NCI-H2227 (cell line): Measurements from ENCODE around the gene CAMK4.
A peak's percentile ranks its signal among the peaks of the same experiment; 100 is the strongest.

Experiments used
- DNase-seq: peaks from one replicate; lab custom pipeline; 2025; ENCODE audit not compliant: unreplicated experiment; lab: John Stamatoyannopoulos, UW

The CAMK4 gene

DNA sequence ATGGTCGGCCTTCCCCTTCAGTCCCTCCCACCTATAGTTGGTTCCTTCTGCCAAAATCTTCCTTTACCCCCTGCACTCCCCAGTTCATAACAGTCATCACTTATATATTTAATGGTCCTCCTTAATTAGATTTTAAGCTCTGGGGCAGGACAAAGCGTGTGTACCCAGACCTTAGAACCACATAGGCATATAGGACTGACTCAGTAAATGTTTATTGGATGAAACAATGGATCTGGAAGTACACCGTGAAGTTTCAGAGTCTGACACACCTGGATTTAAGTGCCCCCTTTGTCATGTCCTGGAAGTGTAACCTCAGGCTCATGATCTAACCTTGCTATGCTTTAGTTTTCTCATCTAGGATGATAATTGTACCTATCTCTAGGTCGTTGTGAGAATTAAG, 256.2 kb downstream of the CAMK4 start:
- no peak for DNase-seq

GRCh38 chr5:111486055-111486454, 261.9 kb downstream of the CAMK4 start:
- DNase-seq = no peak

- no peak for DNase-seq
Observed at GRCh38 chr5:111486926-111487325, 262.7 kb downstream of the CAMK4 start.

DNA sequence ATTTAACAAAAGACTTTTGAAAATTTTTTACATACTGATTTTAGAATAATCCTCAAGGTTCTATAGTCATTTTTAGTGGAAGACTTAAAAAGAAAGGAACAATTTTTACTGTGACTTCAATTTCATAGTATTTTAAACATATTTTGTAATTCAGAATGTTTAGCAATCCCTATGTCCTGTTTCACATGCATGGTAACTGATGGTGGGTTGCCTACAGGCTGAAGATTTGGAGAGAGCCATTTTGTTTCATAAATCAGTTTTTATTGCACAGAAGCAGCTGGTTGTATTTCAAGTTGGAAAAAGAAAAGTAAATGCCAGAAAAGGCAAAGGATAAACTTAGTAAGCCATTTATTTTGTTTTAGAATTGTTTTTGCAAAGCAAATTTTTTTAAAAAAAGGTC, 264.2 kb downstream of the CAMK4 start:
- DNase-seq = no peak

- DNase-seq = no peak
Observed at GRCh38 chr5:111493031-111493430, 268.8 kb downstream of the CAMK4 start.

GRCh38 chr5:111494355-111494999, 270.3 kb downstream of the CAMK4 start:
- DNase-seq = no peak

DNA sequence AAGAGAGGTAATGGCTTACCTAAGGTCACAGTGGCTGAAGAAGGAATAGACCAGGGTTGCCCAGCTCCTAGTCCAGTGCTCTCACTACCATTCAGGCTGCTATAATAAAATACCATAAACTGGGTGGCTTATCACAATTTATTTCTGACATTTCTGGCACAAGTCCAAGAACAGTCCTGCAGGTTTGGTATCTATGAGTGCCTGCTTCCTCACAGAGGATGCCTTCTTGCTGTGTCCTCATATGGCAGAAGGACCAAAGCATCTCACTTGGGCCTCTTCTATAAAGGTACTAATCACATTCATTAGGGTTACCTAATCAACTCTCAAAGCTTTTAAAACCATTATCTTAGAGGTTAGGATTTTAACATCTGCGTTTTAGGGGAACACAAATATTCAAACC, 271.0 kb downstream of the CAMK4 start:
- DNase-seq = peak; percentile 6

DNA sequence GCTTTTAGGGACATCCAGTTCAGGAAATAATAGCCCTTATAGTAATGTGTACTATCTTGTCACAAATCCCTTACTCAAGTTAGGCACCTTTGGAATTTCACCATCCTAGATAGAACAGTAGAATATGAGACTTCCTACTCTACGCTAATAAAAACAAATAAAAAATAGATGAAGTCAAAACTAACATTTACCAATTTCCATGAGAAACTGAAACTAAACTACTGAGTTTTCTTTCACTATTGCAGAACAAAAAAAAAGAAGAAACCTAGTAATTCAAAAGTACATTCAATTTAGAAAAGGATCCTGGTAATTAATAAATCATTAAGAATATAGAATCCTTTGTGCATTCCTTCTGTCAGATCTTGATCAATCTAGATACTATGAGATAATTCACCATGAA, 274.2 kb downstream of the CAMK4 start:
- no peak for DNase-seq

GRCh38 chr5:111502956-111503355, 278.8 kb downstream of the CAMK4 start:
- DNase-seq = no peak

GRCh38 chr5:111505096-111505495, 280.9 kb downstream of the CAMK4 start:
- DNase-seq = no peak

DNA sequence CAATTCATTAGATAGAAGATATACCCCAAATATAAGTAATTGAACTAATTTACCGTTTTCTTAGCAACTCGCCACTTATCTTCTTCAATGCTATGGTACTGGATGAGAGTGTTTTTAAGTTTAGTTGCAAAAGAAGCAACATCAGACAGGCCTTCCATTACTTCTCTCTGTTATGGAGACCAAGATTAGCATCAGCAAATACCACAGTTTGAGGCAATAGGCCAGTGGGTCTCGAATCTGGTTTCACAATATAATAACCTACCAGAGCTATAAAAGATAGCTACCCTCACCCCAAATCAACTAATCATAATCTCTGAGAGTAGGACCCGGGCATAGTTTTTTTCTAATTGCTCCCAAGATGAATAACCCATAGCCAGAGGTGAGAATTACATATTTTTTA, 283.1 kb downstream of the CAMK4 start:
- no peak for DNase-seq

- no peak for DNase-seq
Observed at GRCh38 chr5:111509119-111509518, 284.9 kb downstream of the CAMK4 start.

GRCh38 chr5:111511174-111511830, 287.1 kb downstream of the CAMK4 start:
- no peak for DNase-seq

DNA sequence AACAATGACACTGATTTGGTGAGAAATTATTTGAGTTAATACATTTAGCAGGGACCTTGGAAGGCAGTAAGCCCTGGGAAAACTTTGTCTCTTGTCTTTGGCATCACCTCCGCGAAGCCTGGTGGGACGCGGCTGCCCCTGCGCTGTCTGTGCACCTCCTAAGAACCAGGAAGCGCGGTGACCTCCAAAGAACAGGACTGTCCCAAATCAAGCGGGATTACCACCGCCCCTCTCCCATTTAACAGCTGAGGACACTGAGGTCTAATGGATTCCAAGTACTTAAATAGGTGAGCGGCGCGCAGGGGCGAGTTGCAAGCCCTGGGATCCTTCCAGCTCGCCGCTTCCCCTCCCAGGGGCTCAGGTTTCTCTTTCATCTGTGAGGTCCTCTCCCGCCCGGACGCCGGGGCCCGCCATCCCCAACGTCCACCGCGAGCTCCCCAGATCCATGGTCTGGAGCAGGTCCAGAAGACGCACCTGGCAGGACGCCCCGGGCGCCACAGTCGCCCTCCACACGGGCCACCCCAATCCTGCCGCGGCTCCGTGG, 287.7 kb downstream of the CAMK4 start:
- peak; percentile 47 for DNase-seq

GRCh38 chr5:111512375-111513130, 288.4 kb downstream of the CAMK4 start, which contains the start of gene STARD4:
TSS of gene STARD4 (minus strand) at chr5:111512535. CDS start at chr5:111507433, 5,102 bp downstream.
- DNase-seq = peak; percentile 94

GRCh38 chr5:111513131-111513520, 288.9 kb downstream of the CAMK4 start:
- no peak for DNase-seq

DNA sequence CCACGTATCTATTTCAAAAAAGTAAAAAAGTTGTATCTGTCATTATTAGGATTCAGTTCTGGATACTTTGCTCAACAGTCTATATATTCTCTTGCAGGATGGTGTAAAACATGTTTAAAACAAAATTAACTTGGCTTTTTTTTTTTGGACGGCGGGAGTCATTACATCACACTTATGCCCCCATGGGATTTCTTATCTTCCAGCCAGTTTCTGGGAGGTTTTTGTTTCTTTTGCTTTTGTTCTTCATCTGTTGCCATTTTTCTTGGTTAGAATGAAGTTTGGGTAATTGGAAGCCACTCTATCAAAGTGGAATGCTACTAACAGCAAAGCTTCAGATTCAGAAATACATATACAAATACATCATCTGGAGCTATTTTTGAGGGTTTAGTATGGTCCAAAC, 289.9 kb downstream of the CAMK4 start:
- no peak for DNase-seq

DNA sequence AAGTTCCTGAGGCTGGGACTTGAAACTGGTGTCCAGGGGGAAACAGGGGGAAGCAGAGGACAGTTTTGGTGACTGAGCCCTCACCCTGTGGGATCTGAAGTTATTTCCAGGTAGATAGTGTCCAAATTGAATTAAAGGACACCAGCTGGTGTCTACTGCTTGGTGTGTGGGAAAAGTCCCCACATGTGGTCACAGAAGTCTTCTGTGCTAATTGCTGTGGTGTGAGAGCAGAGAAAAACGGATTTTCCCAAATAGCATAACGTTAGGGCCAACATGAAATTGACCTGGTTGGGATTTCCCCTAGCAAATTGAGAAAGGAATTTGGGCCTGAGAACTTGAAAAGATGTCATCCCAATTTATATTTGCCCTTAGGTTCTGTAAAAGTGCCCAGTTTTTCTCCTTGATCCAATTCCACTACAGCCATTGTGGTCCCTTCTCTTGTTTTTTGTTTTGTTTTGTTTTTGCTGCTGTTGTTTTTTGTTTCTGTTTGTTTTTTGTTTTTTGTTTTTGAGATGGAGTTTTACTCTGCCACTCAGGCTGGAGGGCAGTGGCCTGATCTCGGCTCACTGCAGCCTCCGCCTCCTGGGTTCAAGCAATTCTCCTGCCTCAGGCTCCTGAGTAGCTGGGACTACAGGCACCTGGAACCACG, 293.8 kb downstream of the CAMK4 start:
- no peak for DNase-seq

GRCh38 chr5:111518777-111519176, 294.6 kb downstream of the CAMK4 start:
- DNase-seq = no peak

DNA sequence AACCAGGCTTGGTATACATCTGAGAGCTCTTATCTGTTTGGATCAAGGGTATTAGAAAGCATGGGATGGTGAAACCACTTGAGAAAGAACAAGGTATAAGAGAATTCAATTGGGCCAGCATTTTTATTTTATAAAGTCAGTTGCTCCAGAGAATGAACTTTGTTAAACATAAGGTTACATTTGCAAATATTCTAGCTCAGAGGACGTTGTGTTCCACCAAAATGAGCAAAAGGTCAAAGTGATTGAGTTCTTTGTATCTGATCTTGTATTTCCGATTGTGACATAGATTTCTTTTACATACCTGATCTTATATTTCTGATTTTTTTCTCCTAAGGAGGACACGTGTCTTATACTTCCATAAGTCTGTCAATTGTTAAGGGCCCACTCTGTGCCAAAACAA, 296.7 kb downstream of the CAMK4 start:
- DNase-seq = no peak

DNA sequence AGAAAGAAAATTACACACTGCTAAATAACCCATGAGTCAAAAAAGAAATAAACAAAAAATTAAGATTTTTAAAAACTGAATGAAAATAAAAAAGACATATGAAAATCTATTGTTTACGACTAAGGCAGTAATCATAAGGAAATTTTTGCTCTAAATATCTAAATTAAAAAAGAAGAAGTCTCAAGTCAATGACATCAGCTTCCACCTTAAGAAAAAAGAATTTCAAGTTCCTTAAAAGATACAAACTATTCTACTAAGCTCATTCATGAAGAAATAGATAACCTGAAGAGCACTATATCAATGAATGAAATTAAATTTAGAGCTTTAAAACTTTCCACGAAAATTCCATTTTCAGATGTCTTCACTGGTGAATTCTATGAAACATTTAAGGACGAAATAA, 303.9 kb downstream of the CAMK4 start:
- no peak for DNase-seq
